GM12872 (cell line): Measurements from ENCODE around the gene FAAP20.

Source experiments
- CTCF ChIP-seq: IDR thresholded peaks from 3 replicates; pipeline ENCODE4 v1.5.1; 2011; ENCODE audit warnings: low read depth, mild to moderate bottlenecking, low read length, moderate library complexity; ENCODE audit not compliant: insufficient read depth

FAAP20 gene

DNA sequence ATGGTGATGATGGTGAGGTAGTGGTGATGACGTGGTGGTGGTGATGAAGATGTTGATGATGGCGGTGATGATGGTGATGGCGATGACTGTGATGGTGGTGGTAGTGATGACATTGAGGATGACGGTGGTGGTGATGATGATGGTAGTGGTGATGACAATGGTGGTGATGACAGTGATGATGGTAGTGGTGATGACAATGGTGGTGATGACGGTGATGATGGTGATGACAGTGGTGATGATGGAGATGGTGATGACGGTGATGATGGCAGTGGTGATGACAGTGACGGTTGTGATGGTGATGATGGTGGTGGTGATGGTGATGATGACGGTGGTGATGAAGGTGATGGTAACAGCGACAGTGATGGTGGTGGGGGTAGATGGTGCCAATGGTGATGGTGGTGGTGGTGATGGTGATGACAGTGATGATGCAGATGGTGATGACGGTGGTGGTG lies 39.4 kb downstream of the FAAP20 start:
- no peak for TF ChIP-seq CTCF

- TF ChIP-seq CTCF: no peak
Measured at GRCh38 chr1:2154022-2154421, 40.5 kb downstream of the FAAP20 start.

- TF ChIP-seq CTCF: no peak
Measured at GRCh38 chr1:2152954-2153353, 41.6 kb downstream of the FAAP20 start.

GRCh38 chr1:2151911-2152310 lies 42.7 kb downstream of the FAAP20 start:
- TF ChIP-seq CTCF: no peak

- no peak for TF ChIP-seq CTCF
Measured at GRCh38 chr1:2151252-2151651, 43.3 kb downstream of the FAAP20 start.

DNA sequence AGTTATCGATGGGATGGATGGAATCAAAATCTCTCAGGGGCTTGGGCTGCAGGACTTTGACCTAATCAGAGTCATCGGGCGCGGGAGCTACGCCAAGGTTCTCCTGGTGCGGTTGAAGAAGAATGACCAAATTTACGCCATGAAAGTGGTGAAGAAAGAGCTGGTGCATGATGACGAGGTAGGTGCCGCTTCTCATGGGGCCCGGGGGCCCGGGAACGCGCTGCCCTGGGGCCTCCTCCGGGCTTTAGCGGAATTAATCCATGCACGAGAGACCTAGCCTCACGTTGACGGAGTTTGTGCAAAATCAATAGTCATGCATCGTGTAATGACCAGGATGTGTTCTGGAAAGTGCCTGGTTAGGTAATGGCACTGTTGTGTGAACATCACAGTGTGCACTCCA lies 43.8 kb downstream of the FAAP20 start:
- no peak for TF ChIP-seq CTCF

GRCh38 chr1:2148691-2149090 lies 45.9 kb downstream of the FAAP20 start:
- TF ChIP-seq CTCF: no peak
